IPS-15b (cell line): Measurements from ENCODE around the gene TCF23.

ENCODE experiments used
- H3K27me3 ChIP-seq: one replicate; pipeline ENCODE4 v1.6.1; 2013; ENCODE audit warnings: low read length; ENCODE audit not compliant: control insufficient read depth, insufficient read depth
- H3K36me3 ChIP-seq: one replicate; pipeline ENCODE4 v1.6.1; 2013; ENCODE audit warnings: low read length; ENCODE audit not compliant: control insufficient read depth, insufficient read depth
- H3K4me1 ChIP-seq: one replicate; pipeline ENCODE4 v1.6.1; 2013; ENCODE audit warnings: mild to moderate bottlenecking, low read length; ENCODE audit not compliant: control insufficient read depth, insufficient read depth
- H3K4me3 ChIP-seq: one replicate; pipeline ENCODE4 v1.5.1; 2013; ENCODE audit warnings: low read depth, low read length
- H3K9ac ChIP-seq: one replicate; pipeline ENCODE4 v1.6.1; 2013; ENCODE audit warnings: low read depth, mild to moderate bottlenecking, low read length
- H3K9me3 ChIP-seq: one replicate; pipeline ENCODE4 v1.6.1; 2013; ENCODE audit warnings: mild to moderate bottlenecking, low read length; ENCODE audit not compliant: control insufficient read depth, insufficient read depth

TCF23 gene

GRCh38 chr2:27147935-27148334, 869 bp upstream of the TCF23 start:
- Histone ChIP-seq H3K27me3 (no peaks in the 10 kb centered on the region), H3K36me3 (no peaks in the 10 kb centered on the region), H3K9ac (no peak overlapping the region), H3K9me3 (no peaks in the 10 kb centered on the region), H3K4me3 (no peak overlapping the region), H3K4me1 (no peaks in the 10 kb centered on the region)

GRCh38 chr2:27149570-27150405, 984 bp downstream of the TCF23 start:
- Histone ChIP-seq H3K4me3 (no peak overlapping the region), H3K4me1 (no peaks in the 10 kb centered on the region), H3K9me3 (no peaks in the 10 kb centered on the region), H3K36me3 (no peaks in the 10 kb centered on the region), H3K9ac (no peak overlapping the region), H3K27me3 (no peaks in the 10 kb centered on the region)

GRCh38 chr2:27150639-27151230, 1.9 kb downstream of the TCF23 start:
- Histone ChIP-seq H3K9ac (no peak overlapping the region), H3K27me3 (no peaks in the 10 kb centered on the region)

GRCh38 chr2:27152102-27152795, 3.4 kb downstream of the TCF23 start:
- Histone ChIP-seq H3K36me3 (no peaks in the 10 kb centered on the region), H3K9ac (no peak overlapping the region), H3K4me1 (no peaks in the 10 kb centered on the region)

More at GRCh38 chr2:27150639-27151230, 1.9 kb downstream of the TCF23 start:
- Histone ChIP-seq H3K36me3 (no peaks in the 10 kb centered on the region), H3K9me3 (no peaks in the 10 kb centered on the region), H3K4me1 (no peaks in the 10 kb centered on the region), H3K4me3 (no peak overlapping the region)

GRCh38 chr2:27152796-27153464, 4.1 kb downstream of the TCF23 start:
- H3K36me3 ChIP-seq: no peaks in the 10 kb centered on the region
- H3K4me1 ChIP-seq: no peaks in the 10 kb centered on the region
- H3K9ac ChIP-seq: no peak overlapping the region
- H3K9me3 ChIP-seq: no peaks in the 10 kb centered on the region
- no peak overlapping the region for H3K4me3 ChIP-seq
- H3K27me3 ChIP-seq: no peaks in the 10 kb centered on the region

More at GRCh38 chr2:27152102-27152795, 3.4 kb downstream of the TCF23 start:
- no peaks in the 10 kb centered on the region for H3K9me3 ChIP-seq
- H3K4me3 ChIP-seq: no peak overlapping the region
- no peaks in the 10 kb centered on the region for H3K27me3 ChIP-seq

GRCh38 chr2:27154488-27154887, 5.7 kb downstream of the TCF23 start:
- Histone ChIP-seq H3K27me3 (no peaks in the 10 kb centered on the region), H3K4me3 (no peak overlapping the region), H3K36me3 (no peaks in the 10 kb centered on the region), H3K9me3 (no peaks in the 10 kb centered on the region), H3K9ac (no peak overlapping the region), H3K4me1 (no peaks in the 10 kb centered on the region)

- Histone ChIP-seq H3K4me3 (no peak overlapping the region), H3K27me3 (no peaks in the 10 kb centered on the region), H3K36me3 (no peaks in the 10 kb centered on the region), H3K9ac (no peak overlapping the region), H3K9me3 (no peaks in the 10 kb centered on the region), H3K4me1 (no peaks in the 10 kb centered on the region)
Observed at GRCh38 chr2:27155069-27155520, 6.3 kb downstream of the TCF23 start.

GRCh38 chr2:27158468-27158867, 9.7 kb downstream of the TCF23 start:
- no peaks in the 10 kb centered on the region for H3K4me1 ChIP-seq
- no peaks in the 10 kb centered on the region for H3K36me3 ChIP-seq

GRCh38 chr2:27159271-27159670, 10.5 kb downstream of the TCF23 start:
- H3K9ac ChIP-seq: no peak overlapping the region
- H3K9me3 ChIP-seq: no peaks in the 10 kb centered on the region
- no peaks in the 10 kb centered on the region for H3K4me1 ChIP-seq
- no peak overlapping the region for H3K4me3 ChIP-seq
- H3K27me3 ChIP-seq: no peaks in the 10 kb centered on the region
- no peaks in the 10 kb centered on the region for H3K36me3 ChIP-seq

More at GRCh38 chr2:27158468-27158867, 9.7 kb downstream of the TCF23 start:
- H3K4me3 ChIP-seq: no peak overlapping the region
- no peak overlapping the region for H3K9ac ChIP-seq
- no peaks in the 10 kb centered on the region for H3K9me3 ChIP-seq
- no peaks in the 10 kb centered on the region for H3K27me3 ChIP-seq

GRCh38 chr2:27160191-27160590, 11.4 kb downstream of the TCF23 start:
- Histone ChIP-seq H3K4me3 (no peak overlapping the region), H3K9ac (no peak overlapping the region), H3K36me3 (no peaks in the 10 kb centered on the region), H3K27me3 (no peaks in the 10 kb centered on the region), H3K9me3 (no peaks in the 10 kb centered on the region), H3K4me1 (no peaks in the 10 kb centered on the region)
